GM12873 (cell line): ENCODE results near the gene SEMA5A.
A peak's percentile ranks its signal among the peaks of the same experiment; 100 is the strongest.

Experiments
- TF ChIP-seq, protein P1 (sequence below): IDR thresholded peaks from 2 replicates; pipeline ENCODE4 v1.5.1; 2012; ENCODE audit warnings: low read depth, mild to moderate bottlenecking, moderate library complexity, low read length, control low read depth; ENCODE audit not compliant: insufficient read depth; ENCODE audit errors: missing control alignments

Gene SEMA5A

DNA sequence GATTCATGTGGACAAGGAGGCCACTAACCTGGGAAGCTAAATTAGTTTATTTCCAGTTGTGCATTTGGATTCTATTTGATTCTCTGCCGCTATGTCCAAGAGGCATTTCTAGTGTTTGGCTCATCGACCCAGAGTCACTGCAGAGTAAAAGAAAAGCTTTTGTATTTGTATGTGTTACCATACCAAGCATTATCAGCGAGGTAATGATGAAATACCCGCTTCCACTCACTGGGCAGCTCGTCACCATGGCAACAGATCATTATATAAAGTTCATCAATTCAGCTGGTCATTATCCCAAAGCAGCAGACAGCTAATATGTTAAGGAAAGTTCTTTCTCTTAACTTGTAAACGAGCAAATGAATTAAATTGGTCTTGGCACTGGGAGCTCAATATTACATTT, 380.3 kb downstream of the SEMA5A start:
- TF ChIP-seq, protein P1, sequence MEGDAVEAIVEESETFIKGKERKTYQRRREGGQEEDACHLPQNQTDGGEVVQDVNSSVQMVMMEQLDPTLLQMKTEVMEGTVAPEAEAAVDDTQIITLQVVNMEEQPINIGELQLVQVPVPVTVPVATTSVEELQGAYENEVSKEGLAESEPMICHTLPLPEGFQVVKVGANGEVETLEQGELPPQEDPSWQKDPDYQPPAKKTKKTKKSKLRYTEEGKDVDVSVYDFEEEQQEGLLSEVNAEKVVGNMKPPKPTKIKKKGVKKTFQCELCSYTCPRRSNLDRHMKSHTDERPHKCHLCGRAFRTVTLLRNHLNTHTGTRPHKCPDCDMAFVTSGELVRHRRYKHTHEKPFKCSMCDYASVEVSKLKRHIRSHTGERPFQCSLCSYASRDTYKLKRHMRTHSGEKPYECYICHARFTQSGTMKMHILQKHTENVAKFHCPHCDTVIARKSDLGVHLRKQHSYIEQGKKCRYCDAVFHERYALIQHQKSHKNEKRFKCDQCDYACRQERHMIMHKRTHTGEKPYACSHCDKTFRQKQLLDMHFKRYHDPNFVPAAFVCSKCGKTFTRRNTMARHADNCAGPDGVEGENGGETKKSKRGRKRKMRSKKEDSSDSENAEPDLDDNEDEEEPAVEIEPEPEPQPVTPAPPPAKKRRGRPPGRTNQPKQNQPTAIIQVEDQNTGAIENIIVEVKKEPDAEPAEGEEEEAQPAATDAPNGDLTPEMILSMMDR: no peak

DNA sequence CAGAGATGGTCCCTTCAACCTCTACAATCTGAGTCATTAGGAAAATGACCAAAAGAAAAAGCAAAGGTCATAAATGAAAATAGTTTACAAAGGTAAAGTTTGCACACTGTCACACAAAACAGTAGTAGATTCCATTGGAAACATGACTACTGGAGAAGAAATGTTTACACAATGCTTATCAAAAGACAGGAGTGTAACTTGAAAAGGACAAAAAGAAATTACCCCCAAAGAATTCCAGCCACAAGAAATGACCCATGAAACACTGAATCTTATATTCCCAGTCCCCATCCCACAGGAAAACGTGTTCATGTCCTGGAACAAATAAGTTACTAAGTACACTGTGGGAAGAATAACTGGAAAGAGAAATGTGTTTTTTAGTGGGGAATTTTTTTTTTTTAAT, 385.1 kb downstream of the SEMA5A start:
- TF ChIP-seq, protein P1: no peak

DNA sequence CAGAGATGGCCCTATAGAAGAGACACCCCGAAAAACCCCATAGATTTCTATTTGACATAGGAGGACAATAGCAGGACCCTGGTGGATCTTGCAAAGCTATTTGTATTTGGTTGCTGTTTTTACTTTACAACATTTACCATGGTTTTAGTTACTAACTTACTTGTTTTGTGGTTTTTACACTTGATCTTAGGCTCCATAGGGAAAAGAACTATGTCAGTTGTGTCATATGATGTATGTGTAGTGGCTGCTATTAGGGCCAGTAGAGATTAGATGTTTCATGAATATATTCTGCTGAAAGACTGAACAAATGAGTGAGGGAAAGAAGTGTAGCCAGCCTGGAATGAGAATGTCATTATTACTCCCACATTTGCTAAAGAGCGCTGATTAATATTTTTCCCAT, 388.1 kb downstream of the SEMA5A start:
- TF ChIP-seq, protein P1: no peak

DNA sequence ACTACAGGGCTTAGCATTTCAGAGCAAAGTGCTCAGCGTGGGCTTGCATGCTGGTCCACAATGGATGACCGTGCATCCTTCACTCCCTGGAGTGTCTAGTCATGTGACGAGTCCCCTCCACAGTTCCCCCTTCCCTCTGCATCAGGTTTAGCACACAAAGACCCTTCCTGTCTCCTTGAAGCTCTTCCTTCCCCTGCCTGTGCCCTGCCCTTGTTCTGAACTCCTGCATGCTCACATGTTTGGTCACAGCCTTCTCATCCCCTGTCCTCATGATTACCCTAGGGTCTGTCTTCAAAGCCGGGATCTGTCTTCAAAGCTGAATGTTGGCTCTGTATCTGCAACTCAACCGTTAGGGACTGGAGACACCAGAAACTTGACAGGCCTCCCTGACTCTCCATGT, 388.9 kb downstream of the SEMA5A start:
- TF ChIP-seq, protein P1: no peak

DNA sequence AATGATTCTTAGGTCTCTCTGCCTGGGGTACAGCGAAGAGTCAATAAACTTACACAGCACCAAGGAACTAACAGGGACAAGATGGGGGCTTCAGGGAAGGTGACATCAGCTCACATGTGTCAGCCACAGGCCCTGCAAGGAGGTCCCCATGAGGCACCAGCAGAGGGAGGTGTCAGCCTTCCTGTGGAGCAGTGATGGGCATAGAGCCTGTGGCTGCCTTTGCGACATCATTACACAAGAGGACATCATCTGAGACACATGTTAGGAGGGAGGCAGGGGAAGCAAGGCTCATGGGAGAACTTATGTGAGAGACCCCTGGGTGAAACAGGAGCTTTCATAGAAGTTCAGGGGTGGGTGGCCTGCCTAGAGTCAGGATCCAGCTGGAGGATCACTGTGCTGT, 389.6 kb downstream of the SEMA5A start:
- TF ChIP-seq, protein P1: peak; percentile 65

DNA sequence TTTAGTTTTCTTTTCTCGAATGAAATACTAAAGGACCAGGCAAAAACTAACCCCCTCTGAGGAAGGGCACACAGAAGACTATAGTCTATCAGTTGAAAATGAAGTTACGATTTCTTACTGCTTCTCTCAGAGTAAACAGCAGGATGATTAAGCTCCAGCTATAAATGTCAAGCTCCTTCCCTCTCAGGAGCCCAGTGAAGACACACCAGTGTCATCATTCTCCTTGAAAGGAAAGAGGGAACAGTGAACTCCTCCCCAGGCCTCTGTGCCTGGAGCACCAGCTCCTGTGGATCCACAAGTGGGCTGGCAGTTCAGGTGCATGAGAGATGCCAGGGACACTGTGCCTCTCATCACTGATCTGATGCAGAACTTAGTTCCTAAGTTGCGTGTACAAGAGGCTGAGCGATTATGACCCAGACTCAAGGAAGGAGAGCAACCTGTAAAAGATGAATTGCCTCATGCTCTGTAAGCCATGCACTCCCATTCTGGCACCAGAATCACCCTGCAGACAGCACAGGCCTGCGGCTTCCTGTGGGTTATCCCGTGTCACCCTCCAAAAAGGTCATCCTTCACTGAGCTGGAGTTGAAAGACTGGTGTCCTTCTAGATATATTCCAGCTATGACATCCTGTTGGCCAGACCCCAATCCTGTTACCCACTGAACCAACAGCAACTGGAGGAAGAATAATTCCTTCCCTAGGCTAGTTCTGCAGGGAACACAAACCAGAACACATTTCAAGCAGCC, 394.0 kb downstream of the SEMA5A start:
- TF ChIP-seq, protein P1: no peak

DNA sequence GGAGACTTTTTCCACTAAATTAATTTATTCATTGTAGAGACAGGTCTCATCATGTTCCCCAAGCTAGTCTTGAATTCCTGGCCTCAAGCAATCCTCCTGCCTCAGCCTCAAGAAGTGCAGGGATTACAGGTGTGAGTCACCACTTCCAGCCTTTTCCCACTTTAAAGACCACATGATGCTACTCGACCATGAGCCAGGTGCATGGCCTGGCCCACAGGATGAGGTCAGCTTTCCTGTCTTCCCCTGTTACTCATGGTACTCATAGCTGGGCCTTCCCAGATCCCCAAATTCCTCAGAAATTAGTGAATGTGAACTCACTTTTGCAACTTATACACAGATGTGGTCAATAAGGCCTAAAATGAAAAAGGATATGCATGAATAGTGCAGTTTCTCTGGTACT, 395.9 kb downstream of the SEMA5A start:
- TF ChIP-seq, protein P1: no peak
